Panc1 (cell line): ENCODE results near the gene EFNA5. TPM values are rescaled to one million over a fixed set of nuclear protein-coding genes. Genes with fewer than 3 reads are reported as not detected.

Source experiments
- ATAC-seq: fragments of 200-7000 bp; cut with Tn5 transposase; 2 replicates; pipeline ENCODE4 v1.9.1; 2020; ENCODE audit warnings: mild to moderate bottlenecking, moderate library complexity
- BruUV-seq: library from RNA; stranded (reverse); fragments of 400-500 nt; replicated peaks from 2 replicates; lab custom pipeline; 2021; lab: Mats Ljungman, UMichigan
- CTCF ChIA-PET: fragments of 300-600 bp; sonication (Branson Sonifier 250); formaldehyde crosslinking; loops from one replicate; lab custom pipeline; 2022; ENCODE audit warnings: antibody characterized with exemption; lab: Charles Lee
- POLR2A ChIA-PET: fragments of 300-600 bp; sonication (Branson Sonifier 250); formaldehyde crosslinking; loops from one replicate; lab custom pipeline; 2022; ENCODE audit warnings: antibody characterized with exemption; lab: Charles Lee
- DNase-seq: peaks from one replicate; pipeline ENCODE4 v3.0.0-alpha.2; 2010; ENCODE audit warnings: low read depth, low spot score
- H3K27ac ChIP-seq: 2 replicates; pipeline ENCODE4 v1.5.1; 2011; ENCODE audit warnings: mild to moderate bottlenecking, low read length, inconsistent platforms
- H3K27me3 ChIP-seq: fragments of 200-500 bp; sonication (Bioruptor generic); 2 replicates; pipeline ENCODE4 v1.6.0; 2014; ENCODE audit warnings: low read length, inconsistent platforms; ENCODE audit not compliant: control insufficient read depth, insufficient read depth
- H3K36me3 ChIP-seq: fragments of 200-500 bp; sonication (Bioruptor generic); 2 replicates; pipeline ENCODE4 v1.5.1; 2014; ENCODE audit warnings: inconsistent platforms, mild to moderate bottlenecking, low read length, moderate library complexity; ENCODE audit not compliant: control insufficient read depth, insufficient read depth
- H3K4me1 ChIP-seq: 2 replicates; pipeline ENCODE4 v1.5.1; 2011; ENCODE audit warnings: inconsistent platforms, mild to moderate bottlenecking, low read length, moderate library complexity; ENCODE audit not compliant: control insufficient read depth, insufficient read depth
- H3K4me3 ChIP-seq, 2 experiments: 2 replicates each; pipeline ENCODE4 v1.5.1; 2011 to 2012; ENCODE audit warnings: low read depth in 2 of 2, low read length in 2 of 2, mild to moderate bottlenecking in 2 of 2, inconsistent platforms in 1 of 2, moderate library complexity in 1 of 2
- H3K9me3 ChIP-seq: fragments of 200-500 bp; sonication (Bioruptor generic); 2 replicates; pipeline ENCODE4 v1.5.1; 2014; ENCODE audit warnings: low read depth, mild to moderate bottlenecking, inconsistent platforms, low read length, moderate library complexity; ENCODE audit not compliant: control insufficient read depth, insufficient read depth
- CTCF ChIP-seq: fragments of 450-650 bp; IDR thresholded peaks from 2 replicates; pipeline ENCODE4 v1.5.1; 2017; ENCODE audit warnings: mild to moderate bottlenecking
- POLR2AphosphoS5 ChIP-seq: IDR thresholded peaks from 2 replicates; pipeline ENCODE4 v1.6.1; 2012; ENCODE audit warnings: mild to moderate bottlenecking, low read depth, low read length, moderate library complexity
- SIN3A ChIP-seq: IDR thresholded peaks from 2 replicates; pipeline ENCODE4 v1.6.1; 2012; ENCODE audit warnings: low read depth, mild to moderate bottlenecking, low read length, moderate library complexity, borderline replicate concordance; ENCODE audit not compliant: insufficient read depth
- TCF7L2 ChIP-seq: IDR thresholded peaks from 2 replicates; pipeline ENCODE4 v1.6.1; 2011; ENCODE audit warnings: mild to moderate bottlenecking, low read depth, low read length, inconsistent platforms
- in situ Hi-C: cut with HindIII; loops from 2 replicates; pipeline ENCODE4 v1.10.0; 2016; ENCODE audit warnings: low sequenced_read_pairs, low pct_unique_long_range_greater_than_20kb
- intact Hi-C: fragments of 100-400 bp; cut with micrococcal nuclease; formaldehyde crosslinking; loops from one replicate; pipeline ENCODE4 v1.10.0; 2022; ENCODE audit not compliant: unreplicated experiment
- total RNA-seq: library from RNA; stranded (reverse); gene quantifications from one replicate; pipeline ENCODE4 v1.2.1, GENCODE V29; 2021; ENCODE audit not compliant: unreplicated experiment
- TF ChIP-seq, protein P1 (sequence below), 2 experiments: IDR thresholded peaks; 2 replicates each; pipeline ENCODE4 v1.6.1; 2011 to 2012; ENCODE audit warnings: low read depth in 2 of 2, control low read depth in 1 of 2, low read length in 1 of 2, mild to moderate bottlenecking in 1 of 2, moderate library complexity in 1 of 2; ENCODE audit not compliant: insufficient read depth in 1 of 2

EFNA5 gene
- total RNA-seq, 1 experiment from 2014 or later = 30.5 TPM

DNA sequence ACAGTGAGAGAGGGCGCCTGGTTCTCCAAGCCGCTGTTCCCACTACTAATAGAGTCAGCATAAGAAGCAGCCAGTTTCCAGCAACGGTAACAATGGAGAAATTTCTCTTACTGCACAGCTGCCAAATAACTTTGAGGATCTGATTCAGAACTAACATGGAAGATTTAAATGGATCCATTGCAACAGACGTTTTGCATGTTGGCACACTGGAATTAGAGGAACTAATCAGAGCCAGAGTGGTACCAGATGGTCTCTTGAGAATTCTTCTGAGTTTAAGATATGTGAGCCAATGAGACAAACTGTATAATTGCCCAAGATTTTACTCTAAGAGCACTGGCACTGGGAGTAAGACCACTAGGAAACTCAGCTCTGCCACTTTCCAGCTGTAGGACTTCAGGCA lies 186.5 kb downstream of the EFNA5 start:
- Histone ChIP-seq H3K4me3 (no peak overlapping the region), H3K27me3 (no peaks in the 10 kb centered on the region), H3K36me3 (no peaks in the 10 kb centered on the region), H3K9me3 (no peaks in the 10 kb centered on the region), H3K27ac (no peak overlapping the region), H3K4me1 (no peaks in the 10 kb centered on the region)
- DNase-seq (no peak), ATAC-seq (no peak)
- BruUV-seq = no TSS peak
- no peak for TF ChIP-seq CTCF
- TF ChIP-seq POLR2AphosphoS5 = no peak
- TF ChIP-seq SIN3A = no peak
- TF ChIP-seq, protein P1, sequence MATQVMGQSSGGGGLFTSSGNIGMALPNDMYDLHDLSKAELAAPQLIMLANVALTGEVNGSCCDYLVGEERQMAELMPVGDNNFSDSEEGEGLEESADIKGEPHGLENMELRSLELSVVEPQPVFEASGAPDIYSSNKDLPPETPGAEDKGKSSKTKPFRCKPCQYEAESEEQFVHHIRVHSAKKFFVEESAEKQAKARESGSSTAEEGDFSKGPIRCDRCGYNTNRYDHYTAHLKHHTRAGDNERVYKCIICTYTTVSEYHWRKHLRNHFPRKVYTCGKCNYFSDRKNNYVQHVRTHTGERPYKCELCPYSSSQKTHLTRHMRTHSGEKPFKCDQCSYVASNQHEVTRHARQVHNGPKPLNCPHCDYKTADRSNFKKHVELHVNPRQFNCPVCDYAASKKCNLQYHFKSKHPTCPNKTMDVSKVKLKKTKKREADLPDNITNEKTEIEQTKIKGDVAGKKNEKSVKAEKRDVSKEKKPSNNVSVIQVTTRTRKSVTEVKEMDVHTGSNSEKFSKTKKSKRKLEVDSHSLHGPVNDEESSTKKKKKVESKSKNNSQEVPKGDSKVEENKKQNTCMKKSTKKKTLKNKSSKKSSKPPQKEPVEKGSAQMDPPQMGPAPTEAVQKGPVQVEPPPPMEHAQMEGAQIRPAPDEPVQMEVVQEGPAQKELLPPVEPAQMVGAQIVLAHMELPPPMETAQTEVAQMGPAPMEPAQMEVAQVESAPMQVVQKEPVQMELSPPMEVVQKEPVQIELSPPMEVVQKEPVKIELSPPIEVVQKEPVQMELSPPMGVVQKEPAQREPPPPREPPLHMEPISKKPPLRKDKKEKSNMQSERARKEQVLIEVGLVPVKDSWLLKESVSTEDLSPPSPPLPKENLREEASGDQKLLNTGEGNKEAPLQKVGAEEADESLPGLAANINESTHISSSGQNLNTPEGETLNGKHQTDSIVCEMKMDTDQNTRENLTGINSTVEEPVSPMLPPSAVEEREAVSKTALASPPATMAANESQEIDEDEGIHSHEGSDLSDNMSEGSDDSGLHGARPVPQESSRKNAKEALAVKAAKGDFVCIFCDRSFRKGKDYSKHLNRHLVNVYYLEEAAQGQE (IDR thresholded peaks at IDR 0.05; ENCODE audit: insufficient read depth in 1 of 2, low read depth in 2 of 2, low read length in 1 of 2) = no peak
- in situ Hi-C loops = no loop called here
- ChIA-PET CTCF (no interaction called here), POLR2A (no interaction called here)
- intact Hi-C loops = no loop called here

- ChIA-PET CTCF (no interaction called here), POLR2A (no interaction called here)
- peaks cover under 1% of the 10 kb centered on the region; the same call in 1 of the 2 replicates for H3K4me1 ChIP-seq
Observed at GRCh38 chr5:107483231-107484024, 187.3 kb downstream of the EFNA5 start.

More at GRCh38 chr5:107483231-107484024, 187.3 kb downstream of the EFNA5 start:
- TF ChIP-seq POLR2AphosphoS5 (no peak), SIN3A (no peak), TCF7L2 (no peak), CTCF (no peak)
- TF ChIP-seq, protein P1 (IDR thresholded peaks at IDR 0.05; ENCODE audit: insufficient read depth in 1 of 2, low read depth in 2 of 2, low read length in 1 of 2) = no peak
- ATAC-seq = no peak
- Histone ChIP-seq H3K36me3 (no peaks in the 10 kb centered on the region), H3K27me3 (no peaks in the 10 kb centered on the region), H3K27ac (no peak overlapping the region), H3K9me3 (no peaks in the 10 kb centered on the region), H3K4me3 (no peak overlapping the region)
- intact Hi-C loops = no loop called here
- no peak for DNase-seq
- in situ Hi-C loops = no loop called here
- BruUV-seq = no TSS peak
